CD4-positive, alpha-beta T cell treated with Interleukin-2 at 100 ng/mL for 4 hours (primary cell): ENCODE measurements around the gene NUP205.

ENCODE experiments used
- DNase-seq: peaks from one replicate; pipeline ENCODE4 v3.0.0-alpha.2; 2020; ENCODE audit warnings: low spot score

The NUP205 gene

GRCh38 chr7:135539629-135540028, 18.1 kb upstream of the NUP205 start:
- no peak for DNase-seq

DNA sequence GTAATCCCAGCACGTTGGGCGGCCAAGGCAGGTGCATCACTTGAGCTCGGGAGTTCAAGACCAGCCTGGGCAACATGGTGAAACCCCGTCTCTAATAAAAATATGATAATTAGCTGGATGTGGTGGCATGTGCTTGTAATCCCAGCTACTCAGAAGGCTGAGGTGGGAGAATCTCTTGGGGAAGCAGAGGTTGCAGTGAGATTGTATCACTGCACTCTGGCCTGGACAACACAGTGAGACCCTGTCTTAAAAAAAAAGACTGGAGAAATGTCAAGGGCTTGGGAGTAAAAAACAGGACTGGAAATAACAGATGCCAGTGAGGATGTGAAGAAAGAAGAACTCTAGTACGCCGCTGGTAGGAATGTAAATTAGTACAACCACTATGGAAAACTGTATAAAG, 16.7 kb upstream of the NUP205 start:
- no peak for DNase-seq

DNA sequence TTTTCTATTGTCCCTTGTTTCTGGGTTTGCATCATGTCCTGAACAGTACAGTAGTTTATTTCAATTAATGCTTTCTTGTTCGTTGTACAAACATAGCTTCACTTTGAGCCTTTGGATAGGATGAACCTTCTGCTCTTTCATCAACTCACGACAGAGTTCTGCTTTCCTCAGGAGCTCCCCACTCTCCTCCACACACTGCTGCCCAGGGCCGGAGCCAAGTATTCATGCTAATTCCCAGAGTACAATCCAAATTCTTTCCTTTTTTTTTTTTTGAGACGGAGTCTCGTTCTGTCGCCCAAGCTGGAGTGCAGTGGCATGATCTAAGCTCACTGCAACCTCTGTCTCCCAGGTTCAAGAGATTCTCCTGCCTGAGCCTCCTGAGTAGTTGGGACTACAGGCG, 7.5 kb upstream of the NUP205 start:
- no peak for DNase-seq

GRCh38 chr7:135552148-135552547, 5.6 kb upstream of the NUP205 start:
- DNase-seq = no peak

DNA sequence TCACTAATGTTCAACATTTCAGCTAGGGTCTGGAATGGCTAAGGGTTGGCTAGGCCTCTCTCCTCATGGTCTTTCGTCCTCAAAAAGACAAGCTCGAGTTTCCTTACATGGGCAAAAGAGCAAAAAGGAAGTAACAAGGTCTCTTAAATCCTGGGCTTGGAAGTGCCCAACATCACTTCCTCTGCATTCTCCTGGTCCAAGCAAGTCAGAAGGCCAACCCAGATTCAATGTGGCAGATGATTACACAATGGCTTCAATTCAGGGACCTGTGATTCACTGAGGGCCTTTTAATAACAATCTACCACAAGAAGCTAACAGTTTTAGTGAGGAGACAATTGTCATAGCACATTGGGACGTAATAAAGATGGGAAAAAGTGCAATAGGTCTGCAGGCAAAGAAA, 4.4 kb upstream of the NUP205 start:
- DNase-seq = no peak

DNA sequence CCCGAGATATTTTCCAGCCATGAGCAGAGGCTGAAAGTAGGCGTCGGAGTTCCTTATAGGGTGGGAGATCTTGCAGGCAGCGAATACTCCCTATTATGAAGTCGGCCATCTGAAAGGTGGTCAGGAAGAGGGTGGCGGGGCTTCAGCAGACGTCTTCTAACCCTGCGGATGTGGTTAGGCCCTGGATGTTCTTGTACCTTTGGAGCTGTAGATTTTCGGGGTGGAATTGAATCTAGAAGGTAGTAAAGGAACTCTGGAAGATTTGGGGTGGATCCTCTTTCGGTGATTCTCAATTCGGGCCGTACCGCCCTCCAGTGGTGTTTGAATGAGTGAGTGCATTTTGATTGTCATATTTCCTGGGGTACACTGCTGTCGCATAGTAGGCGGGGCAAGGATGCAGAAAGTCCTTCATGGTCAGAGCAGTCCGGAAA, 635 bp downstream of the NUP205 start:
- peak; percentile 74 for DNase-seq

- no peak for DNase-seq
These were observed 1.2 kb downstream of the NUP205 start for GRCh38 chr7:135558881-135559280.

GRCh38 chr7:135560631-135561030, 2.9 kb downstream of the NUP205 start:
- DNase-seq = no peak

GRCh38 chr7:135562720-135563119, 5.0 kb downstream of the NUP205 start:
- no peak for DNase-seq

GRCh38 chr7:135571834-135572233, 14.1 kb downstream of the NUP205 start:
- DNase-seq = no peak

DNA sequence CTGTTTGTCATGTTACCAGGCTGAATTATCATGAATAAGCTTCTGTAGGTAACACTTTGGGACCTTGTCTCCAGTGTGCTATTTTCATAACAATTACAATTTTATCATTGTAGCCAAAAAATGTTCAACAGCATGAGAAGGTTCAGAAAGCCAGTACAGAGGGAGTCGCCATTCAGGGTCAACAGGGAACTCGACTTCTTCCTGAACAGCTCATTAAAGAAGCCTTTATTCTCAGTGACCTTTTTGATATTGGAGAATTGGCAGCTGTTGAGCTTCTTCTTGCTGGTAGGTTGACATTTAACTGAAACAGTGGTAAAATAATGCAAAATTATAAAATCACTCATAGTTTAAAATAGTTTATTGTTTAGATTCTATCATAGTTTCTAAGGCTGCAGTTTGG, 15.8 kb downstream of the NUP205 start:
- no peak for DNase-seq

DNA sequence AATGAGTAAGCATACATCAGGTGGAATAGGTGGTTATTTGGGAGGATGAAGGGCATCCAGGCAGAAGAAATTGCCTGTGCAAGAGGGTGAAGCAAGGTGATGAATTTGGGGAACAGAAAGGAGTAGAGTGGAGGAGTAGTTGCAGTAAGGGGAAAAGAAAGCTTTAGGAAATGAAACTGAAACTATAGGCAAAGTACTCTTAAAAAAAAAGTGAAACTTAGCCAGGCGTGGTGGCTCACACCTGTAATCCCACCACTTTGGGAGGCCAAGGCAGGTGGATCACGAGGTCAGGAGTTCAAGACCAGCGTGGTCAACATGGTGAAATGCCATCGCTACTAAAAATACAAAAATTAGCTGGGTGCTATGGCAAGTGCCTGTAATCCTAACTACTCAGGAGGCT, 17.6 kb downstream of the NUP205 start:
- no peak for DNase-seq

- DNase-seq = no peak
These were observed 20.9 kb downstream of the NUP205 start for GRCh38 chr7:135578569-135578968.

DNA sequence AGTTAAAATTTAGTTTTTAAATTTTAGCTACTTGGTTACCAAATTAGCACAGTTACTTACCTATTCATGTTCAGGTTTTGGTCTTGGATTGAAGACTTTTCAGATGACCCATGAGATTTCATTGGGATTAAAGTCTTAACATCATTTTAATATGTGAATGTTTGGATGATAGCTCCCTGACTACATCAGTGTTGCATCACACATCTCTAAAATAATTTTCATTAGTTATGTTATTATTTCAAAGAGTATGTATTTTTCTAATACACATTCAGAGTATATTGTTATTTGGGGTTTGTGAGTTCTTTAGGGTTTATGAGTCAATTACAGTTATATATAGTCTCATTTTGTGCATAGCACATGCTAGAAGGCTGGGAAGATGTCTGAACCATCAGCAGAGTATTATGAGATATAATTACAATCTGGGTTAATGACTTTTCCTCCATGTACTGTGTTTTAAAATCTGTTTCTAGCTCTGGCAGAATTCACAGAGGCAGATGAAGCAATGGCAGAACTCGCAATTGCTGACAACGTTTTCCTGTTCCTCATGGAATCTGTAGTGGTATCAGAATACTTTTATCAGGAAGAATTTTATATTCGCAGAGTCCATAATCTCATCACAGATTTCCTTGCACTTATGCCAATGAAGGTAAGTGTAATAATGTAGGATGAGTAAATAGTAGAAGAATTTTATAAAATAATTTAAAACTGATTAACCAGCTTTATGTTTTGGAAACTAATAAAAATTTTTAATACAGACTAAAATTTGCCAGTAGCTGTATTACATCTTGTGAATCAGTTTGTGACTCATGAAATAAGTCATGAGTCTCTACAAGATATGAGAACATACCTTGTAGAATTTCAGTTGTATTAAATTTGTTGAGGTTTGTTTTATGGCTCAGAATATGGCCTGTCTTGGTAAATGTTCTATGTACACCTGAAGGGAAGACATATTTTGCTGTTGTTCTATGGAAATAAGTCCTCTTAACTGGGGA, 26.9 kb downstream of the NUP205 start:
- DNase-seq = no peak

GRCh38 chr7:135597181-135597925, 39.6 kb downstream of the NUP205 start:
- DNase-seq = no peak

- no peak for DNase-seq
These were observed 40.2 kb downstream of the NUP205 start for GRCh38 chr7:135597926-135598305.

- no peak for DNase-seq
These were observed 41.8 kb downstream of the NUP205 start for GRCh38 chr7:135599471-135599870.

DNA sequence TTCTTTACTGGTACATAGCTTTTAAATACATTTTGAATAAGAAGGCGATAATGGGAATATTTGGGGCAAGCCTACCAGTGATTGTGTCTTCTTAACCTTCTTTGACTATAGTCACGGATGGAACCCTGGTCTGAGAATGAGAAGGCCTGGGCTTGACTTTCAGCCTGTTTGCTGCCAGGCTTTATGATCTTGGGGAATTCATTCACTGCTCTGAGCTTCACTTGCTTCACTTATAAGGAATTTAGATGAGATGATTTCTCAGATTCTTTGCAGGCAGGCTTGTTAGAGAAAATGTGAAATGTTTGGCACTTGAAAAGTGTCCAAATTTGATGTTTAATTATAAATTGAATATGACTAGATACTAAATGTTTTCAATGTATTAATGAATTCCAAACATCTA, 42.5 kb downstream of the NUP205 start:
- DNase-seq = no peak

- DNase-seq = no peak
These were observed 43.5 kb downstream of the NUP205 start for GRCh38 chr7:135601182-135601581.

GRCh38 chr7:135602304-135602703, 44.6 kb downstream of the NUP205 start:
- DNase-seq = no peak

DNA sequence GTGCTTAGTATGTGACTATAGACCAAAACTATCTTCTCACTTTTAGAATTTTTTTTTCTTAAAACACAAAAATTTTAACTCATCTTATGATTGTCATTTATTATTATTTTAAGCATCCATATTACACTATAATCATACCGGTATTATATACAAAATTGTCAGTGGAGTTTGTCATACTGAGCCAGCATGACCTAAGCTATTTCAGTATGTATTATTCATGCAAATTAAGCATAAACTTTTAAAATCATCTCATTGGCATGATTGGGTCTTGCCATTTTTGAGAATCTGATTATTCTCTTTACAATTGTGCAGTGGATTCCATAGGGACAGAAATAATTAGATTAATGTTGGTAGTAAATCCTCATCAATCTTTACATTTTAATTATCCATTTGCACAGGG, 58.4 kb downstream of the NUP205 start:
- no peak for DNase-seq

DNA sequence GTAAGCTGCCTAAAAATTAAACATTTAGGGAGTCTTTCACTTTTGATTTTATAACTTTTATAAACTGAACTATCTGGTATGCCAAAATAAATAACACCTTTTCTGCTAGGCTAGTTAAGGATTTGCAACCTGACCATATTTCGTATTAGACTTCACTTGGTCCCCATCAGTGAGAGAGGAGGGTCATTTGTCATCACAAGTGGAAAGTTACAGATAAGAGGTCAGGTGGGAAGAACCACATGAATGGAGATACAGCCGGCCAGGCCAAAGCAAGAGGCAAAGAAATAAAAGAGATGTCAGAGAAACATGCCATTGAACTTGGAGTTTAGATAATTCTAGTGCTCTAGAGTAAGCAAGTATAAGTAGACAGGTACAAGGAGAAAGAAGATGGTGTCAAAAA, 60.1 kb downstream of the NUP205 start:
- DNase-seq = no peak

DNA sequence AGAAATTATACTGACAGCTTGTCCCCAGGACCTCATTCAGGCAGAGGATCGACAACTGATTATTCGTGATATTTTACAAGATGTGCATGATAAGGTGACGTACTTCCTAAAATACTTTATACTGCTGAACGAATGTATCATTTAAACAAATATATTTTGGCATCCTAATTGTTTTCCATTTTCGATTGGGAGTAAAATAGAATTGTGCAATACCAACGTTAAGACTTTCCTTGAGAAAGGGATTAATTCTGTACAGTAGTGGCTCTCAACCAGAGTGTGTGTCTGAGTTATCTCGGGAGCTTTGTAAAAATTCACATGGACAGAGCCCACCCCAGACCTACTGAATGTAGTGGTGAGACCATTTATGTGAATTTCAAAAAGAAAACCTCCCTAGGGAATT, 60.8 kb downstream of the NUP205 start:
- no peak for DNase-seq
